Lower leg skin (tissue), 4 donors: Measurements from ENCODE around the gene CLDN9. TPM values are rescaled to one million over a fixed set of nuclear protein-coding genes. Genes with fewer than 3 reads are reported as not detected.

Experiments
- DNase-seq, 2 donors: peaks; one replicate each; pipeline ENCODE4 v3.0.0-alpha.2; 2019; ENCODE audit warnings: low spot score in 2 of 2
- H3K4me3 ChIP-seq: fragments of 200-600 bp; sonication (generic); 2 replicates; pipeline ENCODE4 v1.5.1; 2017; ENCODE audit warnings: mild to moderate bottlenecking, low read depth; ENCODE audit not compliant: poor library complexity, severe bottlenecking
- CTCF ChIP-seq, 3 donors: fragments of 450-650 bp; IDR thresholded peaks; one replicate each; pipeline ENCODE4 v1.5.1; 2016; ENCODE audit warnings: antibody characterized with exemption in 3 of 3, mild to moderate bottlenecking in 3 of 3, moderate library complexity in 2 of 3
- POLR2A ChIP-seq, 2 donors: fragments of 450-650 bp; IDR thresholded peaks; one replicate each; pipeline ENCODE4 v1.6.1; 2016 to 2017; ENCODE audit warnings: antibody characterized with exemption in 2 of 2, mild to moderate bottlenecking in 1 of 2, moderate library complexity in 1 of 2
- WGBS, 2 donors: methylation state at CpG; one replicate each; pipeline ENCODE4 v1.1.5; 2018; 5-methylcytosine and 5-hydroxymethylcytosine counted together
- intact Hi-C: fragments of 100-400 bp; cut with DNase I; formaldehyde crosslinking; loops from one replicate; pipeline ENCODE4 v1.15.0; 2023; ENCODE audit warnings: low total_unique reads
- total RNA-seq, 4 donors: library from RNA; depleted of rRNA; stranded (reverse); fragments of >200 nt; gene quantifications; one replicate each; pipeline ENCODE4 v1.1.0, GENCODE V29; 2016

Gene CLDN9
- total RNA-seq, 4 donors from 2014 or later: 0.15 to 0.23 TPM; not detected in 2

GRCh38 chr16:3035289-3035971 is 22.7 kb downstream of the CLDN9 start:
- no peak overlapping the region for H3K4me3 ChIP-seq
- 51 to 53% methylated on average over 13 to 18 of the region's 19 CpGs for WGBS, 2 donors
- TF ChIP-seq POLR2A (IDR thresholded peaks at IDR 0.05): no peak
- no peak for TF ChIP-seq CTCF (IDR thresholded peaks at IDR 0.05)
- DNase-seq: no peak
- intact Hi-C loops: no loop called here

- WGBS, 2 donors: 4 to 6% methylated on average over 21 to 25 of the region's 40 CpGs
- H3K4me3 ChIP-seq: no peak overlapping the region
- peak in 1 of 2 donors; percentile 87 for DNase-seq
- intact Hi-C loops: no loop called here
- TF ChIP-seq POLR2A (IDR thresholded peaks at IDR 0.05): no peak
- TF ChIP-seq CTCF (IDR thresholded peaks at IDR 0.05): no peak
These were observed 23.4 kb downstream of the CLDN9 start for GRCh38 chr16:3035972-3036725.

- TF ChIP-seq POLR2A (IDR thresholded peaks at IDR 0.05): no peak
- no peak for TF ChIP-seq CTCF (IDR thresholded peaks at IDR 0.05)
- 7 to 19% methylated on average over 13 to 34 of the region's 44 CpGs for WGBS, 2 donors
- intact Hi-C loops: no loop called here
- no peak within 1 kb of the TSS for H3K4me3 ChIP-seq
- no peak for DNase-seq
These were observed 24.1 kb downstream of the CLDN9 start, which contains the start of gene BICDL2 for GRCh38 chr16:3036726-3037315. Gene BICDL2, minus strand, starts transcription at chr16:3036944. Its CDS starts 1,448 bp downstream, at chr16:3035496.

- TF ChIP-seq POLR2A (IDR thresholded peaks at IDR 0.05) (no peak), CTCF (IDR thresholded peaks at IDR 0.05) (no peak)
- intact Hi-C loops: no loop called here
- no peak overlapping the region for H3K4me3 ChIP-seq
- DNase-seq: no peak
- 20 to 35% methylated on average over 11 of the region's 11 CpGs for WGBS, 2 donors
These were observed 25.5 kb downstream of the CLDN9 start for GRCh38 chr16:3038256-3038655.

- no peak for DNase-seq
- 70 to 76% methylated on average over 5 of the region's 5 CpGs for WGBS, 2 donors
- H3K4me3 ChIP-seq: no peak overlapping the region
- TF ChIP-seq CTCF (IDR thresholded peaks at IDR 0.05): no peak
- TF ChIP-seq POLR2A (IDR thresholded peaks at IDR 0.05): no peak
- intact Hi-C loops: loop anchor here (1.0 kb wide), 1 partner anchor 44 kb away; no protein-coding TSS in a partner anchor
These were observed 26.2 kb downstream of the CLDN9 start for GRCh38 chr16:3038896-3039295.
